HepG2 (cell line): ENCODE results near the gene CYP4F2. TPM values are rescaled to one million over a fixed set of nuclear protein-coding genes. Genes with fewer than 3 reads are reported as not detected.

ENCODE experiments used
- ARID4A ChIP-seq: sonication (generic); formaldehyde crosslinking; IDR thresholded peaks from 2 replicates; pipeline ENCODE4 v1.5.0; 2020; ENCODE audit warnings: mild to moderate bottlenecking, missing genetic modification reagents, borderline replicate concordance
- ATF7 ChIP-seq, 2 experiments: fragments of 450-650 bp in 1 of 2; sonication (generic) in 1 of 2; formaldehyde crosslinking in 1 of 2; IDR thresholded peaks; 2 replicates each; pipeline versions ENCODE4 v1.4.0 to v1.6.1; 2016 to 2020; ENCODE audit warnings: antibody characterized with exemption in 1 of 2, mild to moderate bottlenecking in 1 of 2, missing genetic modification reagents in 1 of 2
- ATM ChIP-seq: fragments of 450-650 bp; IDR thresholded peaks from 2 replicates; pipeline ENCODE4 v1.7.1; 2017; ENCODE audit warnings: mild to moderate bottlenecking, borderline replicate concordance
- FOXO4 ChIP-seq: sonication (generic); formaldehyde crosslinking; conservative IDR thresholded peaks from 2 replicates; pipeline ENCODE4 v1.8.1; 2023; ENCODE audit warnings: missing genetic modification reagents
- NR2F1 ChIP-seq, 2 experiments: fragments of 450-650 bp in 1 of 2; formaldehyde crosslinking in 1 of 2; IDR thresholded peaks; 2 replicates each; pipeline versions ENCODE4 v1.5.0 to v1.6.1; 2016 to 2020; ENCODE audit warnings: mild to moderate bottlenecking in 1 of 2, missing compliant biosample characterization in 1 of 2, missing genetic modification reagents in 1 of 2, moderate library complexity in 1 of 2
- PATZ1 ChIP-seq: sonication (generic); formaldehyde crosslinking; IDR thresholded peaks from 2 replicates; pipeline ENCODE4 v1.4.0; 2020; ENCODE audit warnings: missing genetic modification reagents
- RFX1 ChIP-seq: fragments of 450-650 bp; IDR thresholded peaks from 2 replicates; pipeline ENCODE4 v1.6.1; 2017
- SP1 ChIP-seq, 2 experiments: fragments of 450-650 bp in 1 of 2; sonication (generic) in 1 of 2; formaldehyde crosslinking in 1 of 2; IDR thresholded peaks; 2 replicates each; pipeline versions ENCODE4 v1.4.0 to v1.6.1; 2016 to 2020; ENCODE audit warnings: missing genetic modification reagents in 1 of 2
- TAF15 ChIP-seq: fragments of 200-400 bp; formaldehyde crosslinking; IDR thresholded peaks from one replicate; pipeline ENCODE4 v1.6.1; 2018; ENCODE audit warnings: mild to moderate bottlenecking, low read depth, low read length; ENCODE audit not compliant: poor library complexity, severe bottlenecking
- TARDBP ChIP-seq: sonication (generic); formaldehyde crosslinking; IDR thresholded peaks from 2 replicates; pipeline ENCODE4 v1.8.0; 2022; ENCODE audit warnings: mild to moderate bottlenecking, missing genetic modification reagents
- TBP ChIP-seq: sonication (generic); formaldehyde crosslinking; IDR thresholded peaks from 2 replicates; pipeline ENCODE4 v1.5.0; 2020; ENCODE audit warnings: missing genetic modification reagents
- TEAD3 ChIP-seq: optimal IDR thresholded peaks from 2 replicates; pipeline ENCODE3; 2016; ENCODE audit warnings: borderline replicate concordance
- ZBTB49 ChIP-seq: sonication (generic); formaldehyde crosslinking; IDR thresholded peaks from 2 replicates; pipeline ENCODE4 v1.4.0; 2020; ENCODE audit warnings: missing genetic modification reagents, borderline replicate concordance
- ZNF616 ChIP-seq: sonication (generic); formaldehyde crosslinking; IDR thresholded peaks from 2 replicates; pipeline ENCODE4 v1.5.0; 2020; ENCODE audit warnings: low read depth, mild to moderate bottlenecking, missing genetic modification reagents
- ZNF737 ChIP-seq: sonication (generic); formaldehyde crosslinking; IDR thresholded peaks from 2 replicates; pipeline ENCODE4 v1.5.0; 2020; ENCODE audit warnings: missing genetic modification reagents, mild to moderate bottlenecking, borderline replicate concordance
- ZSCAN29 ChIP-seq: sonication (generic); formaldehyde crosslinking; conservative IDR thresholded peaks from 2 replicates; pipeline ENCODE4 v1.4.0; 2020; ENCODE audit warnings: mild to moderate bottlenecking, missing genetic modification reagents
- polyA plus RNA-seq, 8 experiments: library from polyadenylated mRNA; depleted of rRNA in 3 of 8; stranded (reverse) in 7 of 8; unstranded in 1 of 8; fragments of >200 nt; fragmentation: Illumina TruSeq in 4 of 8; extraction: Trizol in 4 of 8; gene quantifications; 2 replicates each; pipeline versions ENCODE4 v1.2.1 to v1.2.3, GENCODE V29; 2011 to 2016; ENCODE audit warnings: low read depth in 4 of 8, missing spikeins in 1 of 8, mixed read lengths in 1 of 8; ENCODE audit not compliant: insufficient read depth in 1 of 8
- total RNA-seq, 5 experiments: library from RNA; depleted of rRNA; stranded (reverse); fragments of >200 nt; fragmentation: Illumina TruSeq; extraction: Trizol; gene quantifications; 2 replicates each; pipeline ENCODE4 v1.2.3, GENCODE V29; 2016; ENCODE audit warnings: low read depth in 1 of 5

The CYP4F2 gene
- total and polyA plus RNA-seq, 2 of the 13 experiments (the other 11 are each of a cell fraction or from before 2014, with no cell fraction given), result 3.7 to 3.9 TPM

GRCh38 chr19:15836330-15837220 lies 61.3 kb downstream of the CYP4F2 start (continued):
- TF ChIP-seq RFX1, result no peak
- no peak for TF ChIP-seq TEAD3 (CRISPR knock-in tag)
- no peak for TF ChIP-seq FOXO4
- TF ChIP-seq PATZ1 (CRISPR knock-in tag), result peak; percentile 60; the same call in 1 of the 2 replicates
- peak; percentile 82; the same call in 1 of the 2 replicates for TF ChIP-seq ARID4A (CRISPR knock-in tag)
- TF ChIP-seq SP1 (IDR thresholded peaks at IDR 0.05), result no peak
- peak; percentile 25; the same call in 1 of the 2 replicates for TF ChIP-seq SP1 (CRISPR knock-in tag; IDR thresholded peaks at IDR 0.05)
- TF ChIP-seq ZNF737 (CRISPR knock-in tag), result no peak
- no peak for TF ChIP-seq TAF15
- TF ChIP-seq TARDBP, result no peak
- TF ChIP-seq ZSCAN29 (CRISPR knock-in tag), result no peak
- TF ChIP-seq NR2F1 (CRISPR knock-in tag; IDR thresholded peaks at IDR 0.05), result no peak
- no peak for TF ChIP-seq ATF7 (IDR thresholded peaks at IDR 0.05)
- TF ChIP-seq ATF7 (CRISPR knock-in tag; IDR thresholded peaks at IDR 0.05), result no peak
- no peak for TF ChIP-seq ATM
- 0 out of 2 replicates have a peak, but pooled peaks have one; percentile 51 for TF ChIP-seq ZNF616 (CRISPR knock-in tag)
- TF ChIP-seq ZBTB49, result no peak
- no peak for TF ChIP-seq TBP
